GM06990 (cell line): ENCODE measurements around the gene UBTF.

Experiments
- DNase-seq: peaks from one replicate; pipeline ENCODE4 v3.0.0-alpha.2; 2011; ENCODE audit not compliant: insufficient read length; ENCODE audit errors: extremely low read depth
- H3K27me3 ChIP-seq: replicated peaks from 2 replicates; pipeline ENCODE4 v1.6.0; 2011; ENCODE audit warnings: low read length; ENCODE audit not compliant: control insufficient read depth, insufficient read depth
- H3K36me3 ChIP-seq: 2 replicates; pipeline ENCODE4 v1.5.1; 2011; ENCODE audit warnings: low read length; ENCODE audit not compliant: control insufficient read depth, insufficient read depth
- H3K4me3 ChIP-seq: replicated peaks from 2 replicates; pipeline ENCODE4 v1.5.1; 2011; ENCODE audit warnings: low read depth, mild to moderate bottlenecking, control low read depth, low read length
- TF ChIP-seq, protein P1 (sequence below): IDR thresholded peaks from 2 replicates; pipeline ENCODE4 v1.5.1; 2011; ENCODE audit warnings: low read length, control low read depth, mild to moderate bottlenecking, inconsistent platforms; ENCODE audit not compliant: insufficient read depth, poor library complexity, severe bottlenecking

Gene UBTF

GRCh38 chr17:44177640-44178039 lies 41.8 kb downstream of the UBTF start:
- DNase-seq: no peak
- no peak overlapping the region for H3K4me3 ChIP-seq
- H3K36me3 ChIP-seq: peaks cover 12% of the 10 kb centered on the region
- TF ChIP-seq, protein P1, sequence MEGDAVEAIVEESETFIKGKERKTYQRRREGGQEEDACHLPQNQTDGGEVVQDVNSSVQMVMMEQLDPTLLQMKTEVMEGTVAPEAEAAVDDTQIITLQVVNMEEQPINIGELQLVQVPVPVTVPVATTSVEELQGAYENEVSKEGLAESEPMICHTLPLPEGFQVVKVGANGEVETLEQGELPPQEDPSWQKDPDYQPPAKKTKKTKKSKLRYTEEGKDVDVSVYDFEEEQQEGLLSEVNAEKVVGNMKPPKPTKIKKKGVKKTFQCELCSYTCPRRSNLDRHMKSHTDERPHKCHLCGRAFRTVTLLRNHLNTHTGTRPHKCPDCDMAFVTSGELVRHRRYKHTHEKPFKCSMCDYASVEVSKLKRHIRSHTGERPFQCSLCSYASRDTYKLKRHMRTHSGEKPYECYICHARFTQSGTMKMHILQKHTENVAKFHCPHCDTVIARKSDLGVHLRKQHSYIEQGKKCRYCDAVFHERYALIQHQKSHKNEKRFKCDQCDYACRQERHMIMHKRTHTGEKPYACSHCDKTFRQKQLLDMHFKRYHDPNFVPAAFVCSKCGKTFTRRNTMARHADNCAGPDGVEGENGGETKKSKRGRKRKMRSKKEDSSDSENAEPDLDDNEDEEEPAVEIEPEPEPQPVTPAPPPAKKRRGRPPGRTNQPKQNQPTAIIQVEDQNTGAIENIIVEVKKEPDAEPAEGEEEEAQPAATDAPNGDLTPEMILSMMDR: no peak
- no peaks in the 10 kb centered on the region for H3K27me3 ChIP-seq

- TF ChIP-seq, protein P1: no peak
- no peak for DNase-seq
- H3K4me3 ChIP-seq: no peak overlapping the region
- no peaks in the 10 kb centered on the region for H3K27me3 ChIP-seq
- peaks cover 9% of the 10 kb centered on the region for H3K36me3 ChIP-seq
Observed at GRCh38 chr17:44176671-44177501, 42.6 kb downstream of the UBTF start.

DNA sequence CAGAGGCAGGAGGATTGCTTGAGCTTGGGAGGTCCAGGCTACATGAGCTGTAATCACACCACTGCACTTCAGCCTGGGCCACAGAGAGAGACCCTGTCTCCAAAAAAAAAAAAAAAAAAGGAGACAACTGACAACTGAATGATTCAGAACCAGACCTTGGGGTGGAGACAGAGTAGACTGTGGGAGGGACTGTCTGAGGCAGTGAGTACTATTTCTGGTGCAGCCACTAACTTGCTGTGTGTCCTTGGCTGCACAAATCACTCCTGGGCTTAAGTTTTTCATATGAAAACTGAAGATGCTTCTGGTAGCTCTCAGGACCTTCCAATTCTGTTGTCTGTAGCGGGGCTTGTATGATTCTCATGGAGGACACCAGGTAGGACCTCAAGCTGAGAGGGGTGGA lies 43.2 kb downstream of the UBTF start:
- TF ChIP-seq, protein P1: no peak
- no peak overlapping the region for H3K4me3 ChIP-seq
- no peaks in the 10 kb centered on the region for H3K27me3 ChIP-seq
- no peak for DNase-seq
- H3K36me3 ChIP-seq: peaks cover 9% of the 10 kb centered on the region

DNA sequence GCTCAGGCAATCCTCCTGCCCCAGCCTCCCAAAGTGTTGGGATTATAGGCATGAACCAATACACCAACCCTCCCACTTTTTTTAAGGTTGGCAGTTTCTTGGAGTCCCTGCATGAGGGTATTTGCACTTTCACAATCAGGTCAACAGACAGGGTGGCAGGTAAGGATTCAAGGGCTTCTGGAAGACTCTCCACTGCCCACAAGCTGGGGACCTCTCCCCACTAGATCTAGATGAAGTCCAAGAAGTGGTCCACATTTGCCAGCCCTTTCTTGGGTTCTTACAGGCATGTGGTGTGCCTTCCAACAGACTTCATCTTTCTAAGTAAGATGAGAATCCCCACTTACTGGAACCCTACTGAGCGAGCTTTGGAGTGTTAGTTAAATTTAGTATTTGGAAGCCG lies 45.0 kb downstream of the UBTF start:
- H3K36me3 ChIP-seq: peaks cover 9% of the 10 kb centered on the region
- no peaks in the 10 kb centered on the region for H3K27me3 ChIP-seq
- H3K4me3 ChIP-seq: no peak overlapping the region
- no peak for DNase-seq
- TF ChIP-seq, protein P1: no peak

- Histone ChIP-seq H3K36me3 (peaks cover 3% of the 10 kb centered on the region), H3K27me3 (no peaks in the 10 kb centered on the region), H3K4me3 (no peak overlapping the region)
- TF ChIP-seq, protein P1: no peak
- no peak for DNase-seq
Observed at GRCh38 chr17:44171931-44172455, 47.5 kb downstream of the UBTF start.
